ENCODE results near the gene IQCE.
A peak's percentile ranks its signal among the peaks of the same experiment; 100 is the strongest.
"Not testable (repeated sequence)": the region's sequence is repeated elsewhere in the genome, so short reads cannot be mapped to it uniquely, and the experiment has no call there.

The IQCE gene

DNA sequence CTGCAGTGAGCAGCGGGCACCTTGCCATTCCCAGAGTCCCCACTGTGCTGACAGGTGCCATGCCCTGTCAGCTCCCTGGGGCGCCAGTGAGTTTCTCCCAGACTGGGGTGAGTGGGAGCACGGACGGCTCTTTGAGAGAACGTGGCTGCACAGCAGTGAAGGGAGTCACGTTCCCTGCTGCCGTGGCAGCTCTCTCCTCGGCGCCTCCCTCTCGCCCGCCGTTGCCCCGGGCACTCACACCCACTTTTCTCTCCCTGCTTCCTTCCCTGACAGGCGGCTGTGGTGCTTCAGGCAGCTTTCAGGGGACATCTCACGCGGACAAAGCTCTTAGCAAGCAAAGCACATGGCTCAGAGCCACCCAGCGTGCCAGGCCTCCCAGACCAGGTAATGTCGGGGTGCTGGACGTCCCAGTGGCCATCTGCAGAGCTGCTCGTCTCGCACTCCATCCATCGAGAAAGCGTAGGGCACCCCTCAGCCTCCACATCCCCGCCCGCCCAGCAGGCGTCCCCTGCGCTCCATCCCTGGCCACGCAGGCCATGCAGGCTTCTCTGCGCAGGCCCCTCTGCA is 45.9 kb downstream of the IQCE start:
- no peak for DNase-seq

DNA sequence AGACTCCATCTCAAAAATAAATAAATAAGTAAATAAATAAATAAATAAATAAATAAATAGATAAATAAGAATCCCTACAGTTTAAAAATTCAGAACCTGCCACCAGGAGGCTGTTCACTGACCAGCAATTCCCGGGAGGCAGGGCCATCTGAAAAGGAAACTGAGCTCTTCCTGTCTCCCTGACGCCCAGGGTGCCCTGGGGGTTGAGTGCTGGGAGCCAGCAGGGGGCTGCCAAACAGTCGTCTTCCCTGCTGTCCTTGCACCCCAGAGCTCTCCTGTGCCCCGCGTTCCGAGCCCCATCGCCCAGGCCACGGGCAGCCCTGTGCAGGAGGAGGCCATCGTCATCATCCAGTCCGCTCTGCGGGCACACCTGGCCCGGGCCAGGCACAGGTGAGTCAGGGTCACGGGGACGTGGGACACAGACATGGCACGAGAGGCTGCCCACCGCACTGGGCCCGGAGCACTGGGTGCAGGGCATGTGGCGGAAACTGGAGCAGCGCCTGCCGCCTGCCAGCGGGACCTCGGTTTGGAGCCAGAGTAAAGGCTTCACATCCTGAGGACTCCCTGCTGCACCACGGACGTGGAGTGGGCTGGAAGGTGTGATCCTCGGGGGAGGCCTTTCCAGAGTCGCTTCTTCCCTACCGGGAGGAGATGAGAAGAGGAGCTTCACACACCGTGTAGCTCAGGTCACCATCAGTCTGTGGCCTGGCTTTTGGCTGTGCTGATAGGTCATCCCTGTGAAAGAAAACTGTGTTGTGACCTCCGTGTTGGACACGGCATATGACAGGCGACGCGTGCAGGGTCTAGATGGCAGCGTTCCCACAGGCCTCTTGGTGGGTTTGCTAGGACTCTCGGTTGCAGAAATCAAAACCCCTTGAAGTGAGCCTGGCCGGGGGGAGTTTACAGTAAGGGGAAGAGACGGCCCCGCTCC is 47.1 kb downstream of the IQCE start:
- no peak for DNase-seq

DNA sequence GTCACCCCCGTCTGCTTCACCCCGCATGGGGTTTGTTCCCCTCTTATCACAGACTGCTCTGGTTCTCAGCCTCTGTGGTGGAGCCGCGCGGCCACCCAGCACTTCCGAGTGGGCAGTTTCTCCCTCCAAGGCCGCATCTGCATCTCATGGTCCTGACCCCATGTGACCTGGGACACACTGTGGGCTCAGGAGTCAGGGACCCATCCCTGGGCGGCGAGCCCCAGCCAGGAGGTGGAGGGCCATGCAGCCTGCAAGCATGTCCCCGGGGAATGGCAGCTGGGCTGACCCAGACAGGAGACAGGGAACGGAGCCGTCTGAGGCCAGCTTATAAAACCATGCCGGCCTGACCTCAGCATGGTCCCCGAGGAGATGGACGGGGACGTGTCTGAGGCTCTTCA is 47.8 kb downstream of the IQCE start:
- DNase-seq: no peak

DNA sequence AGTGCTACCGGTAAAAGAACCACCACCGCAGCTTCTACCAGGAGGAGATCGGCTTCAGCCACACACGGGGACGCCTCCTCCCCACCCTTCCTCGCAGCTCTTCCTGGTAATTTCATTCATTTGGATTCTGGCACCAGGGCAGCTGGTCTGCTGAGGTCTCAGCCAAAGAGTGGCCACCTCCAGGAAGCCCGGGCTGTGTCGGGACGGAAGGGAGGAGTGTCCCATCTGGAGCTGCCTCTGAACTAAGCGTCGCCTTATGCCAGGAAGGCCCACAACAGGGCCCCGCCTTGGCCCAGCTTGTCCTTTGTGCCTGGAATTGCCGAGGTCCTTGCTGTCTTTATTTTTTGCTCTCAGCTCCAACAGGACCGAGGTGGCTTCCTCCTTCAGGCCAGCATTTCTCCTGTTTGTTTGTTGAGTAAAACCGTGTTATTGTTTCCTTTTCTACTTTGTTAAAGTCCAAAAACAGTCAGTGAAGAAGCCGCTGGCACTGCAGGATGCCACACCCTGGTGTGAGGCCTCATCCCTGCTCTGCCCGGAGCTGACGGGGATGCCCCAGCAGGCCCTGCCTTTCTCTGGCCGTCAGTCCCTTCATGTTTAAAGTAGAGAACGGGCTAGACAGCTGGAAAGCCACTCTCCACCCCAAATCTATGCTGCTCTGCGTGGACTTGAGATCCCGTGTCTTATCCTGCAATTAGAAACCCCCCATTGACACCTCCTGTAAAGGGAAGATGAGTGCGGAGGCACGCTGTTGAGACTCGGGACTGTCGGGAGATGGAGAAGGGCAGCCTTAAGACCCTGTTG is 48.5 kb downstream of the IQCE start:
- no peak for DNase-seq

DNA sequence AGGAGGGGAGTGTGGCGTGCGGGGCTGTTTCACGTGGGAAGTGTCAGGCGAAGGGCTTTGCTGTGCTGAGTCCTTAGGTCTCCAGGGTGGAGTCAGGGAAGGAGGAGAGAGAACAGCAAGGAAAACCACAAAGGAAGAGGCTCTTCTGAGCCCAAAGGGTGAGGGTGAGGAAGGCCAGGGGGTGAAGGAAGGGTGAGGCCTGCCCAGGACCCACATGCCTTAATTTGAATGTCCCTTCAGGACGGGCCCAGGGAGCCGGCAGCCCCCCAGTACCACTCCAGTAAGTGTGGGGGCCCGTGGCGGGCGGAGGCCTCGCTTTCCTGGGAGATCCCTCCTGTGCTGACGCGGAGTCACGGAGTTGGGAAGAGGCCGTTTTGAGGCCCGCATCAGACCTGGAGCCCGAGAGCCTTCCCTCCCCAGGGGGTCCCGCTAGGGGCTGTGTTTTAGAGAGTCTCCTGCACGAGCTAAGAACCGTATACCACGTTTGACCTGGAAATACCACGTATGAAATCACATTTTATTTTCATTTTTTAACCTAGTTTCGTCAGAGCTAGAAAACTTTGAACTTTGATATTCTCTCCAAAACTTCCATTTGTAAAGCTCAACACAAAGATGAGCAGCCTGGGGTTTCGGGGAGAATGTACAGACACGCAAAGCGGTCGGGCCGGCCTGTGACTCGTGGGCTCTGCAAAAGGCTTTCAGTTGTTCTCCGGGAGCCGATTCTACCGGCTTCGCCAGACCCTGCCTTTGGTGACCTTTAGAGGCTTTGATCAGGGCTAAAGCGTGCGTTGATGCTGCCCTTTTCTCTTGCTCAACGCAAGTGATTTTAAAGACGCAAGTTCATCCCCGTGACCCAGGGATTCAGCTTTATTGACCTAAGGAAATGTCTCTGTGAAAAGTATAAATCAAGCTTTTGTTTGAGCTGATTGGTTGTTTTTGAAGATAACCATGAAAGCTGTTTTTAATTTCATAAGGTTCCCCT is 49.4 kb downstream of the IQCE start:
- no peak for DNase-seq

DNA sequence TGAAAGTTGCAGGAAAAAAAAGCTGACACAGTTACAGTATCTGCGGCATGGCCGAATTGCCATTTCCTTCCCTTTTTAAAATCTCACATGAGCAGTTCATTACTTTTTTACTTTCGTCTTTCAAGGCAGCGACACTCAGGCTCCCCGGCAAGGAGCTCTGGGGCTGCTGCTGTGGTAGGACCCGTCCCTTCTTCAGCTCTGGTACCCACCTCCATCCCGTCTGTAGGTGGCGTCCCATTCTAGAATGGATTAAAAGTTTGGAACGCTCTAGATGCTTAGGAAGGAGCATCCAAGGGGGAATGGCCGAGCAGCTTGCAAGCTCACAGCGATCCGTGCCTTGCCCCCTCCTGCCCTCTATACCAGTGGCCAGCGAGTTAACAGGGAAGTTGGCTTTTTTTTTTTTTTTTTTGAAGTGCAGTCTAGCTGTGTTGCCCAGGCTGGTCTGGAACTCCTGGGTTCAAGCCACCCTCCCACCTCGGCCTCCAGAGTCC is 50.2 kb downstream of the IQCE start:
- no peak for DNase-seq

DNA sequence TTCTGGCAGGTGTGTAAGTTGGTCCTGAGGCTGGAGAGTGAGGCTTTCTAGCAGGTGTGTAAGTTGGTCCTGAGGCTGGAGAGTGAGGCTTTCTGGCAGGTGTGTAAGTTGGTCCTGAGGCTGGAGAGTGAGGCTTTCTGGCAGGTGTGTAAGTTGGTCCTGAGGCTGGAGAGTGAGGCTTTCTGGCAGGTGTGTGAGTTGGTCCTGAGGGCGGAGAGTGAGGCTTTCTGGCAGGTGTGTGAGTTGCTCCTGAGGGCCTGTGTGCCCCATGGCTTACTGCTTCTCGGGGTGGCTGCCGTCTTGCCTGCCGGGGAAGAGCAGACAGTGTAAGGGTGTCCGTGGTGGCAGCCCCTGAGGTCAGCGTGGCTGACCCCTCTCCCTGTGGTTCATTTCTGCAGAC is 50.9 kb downstream of the IQCE start:
- not testable (repeated sequence) for DNase-seq

DNA sequence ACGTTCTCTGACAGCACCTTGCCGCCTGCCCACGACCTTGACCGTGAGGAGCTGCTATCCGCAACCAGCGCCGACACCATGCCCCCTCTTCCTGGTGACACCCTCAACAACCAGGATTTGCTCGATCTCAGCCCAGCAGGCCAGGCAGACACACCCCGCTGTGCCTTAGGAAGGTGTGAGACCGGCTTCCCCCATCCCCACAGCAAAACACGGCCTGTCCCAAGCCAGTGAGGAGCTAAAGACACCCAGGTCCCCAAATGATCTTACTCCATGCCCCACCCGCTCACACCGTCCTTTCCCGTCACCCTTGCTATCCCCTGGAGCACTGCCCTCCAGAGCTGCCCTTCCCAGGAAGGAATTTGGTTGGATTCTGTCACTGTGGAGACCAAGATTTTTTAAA is 51.7 kb downstream of the IQCE start:
- DNase-seq: no peak

DNA sequence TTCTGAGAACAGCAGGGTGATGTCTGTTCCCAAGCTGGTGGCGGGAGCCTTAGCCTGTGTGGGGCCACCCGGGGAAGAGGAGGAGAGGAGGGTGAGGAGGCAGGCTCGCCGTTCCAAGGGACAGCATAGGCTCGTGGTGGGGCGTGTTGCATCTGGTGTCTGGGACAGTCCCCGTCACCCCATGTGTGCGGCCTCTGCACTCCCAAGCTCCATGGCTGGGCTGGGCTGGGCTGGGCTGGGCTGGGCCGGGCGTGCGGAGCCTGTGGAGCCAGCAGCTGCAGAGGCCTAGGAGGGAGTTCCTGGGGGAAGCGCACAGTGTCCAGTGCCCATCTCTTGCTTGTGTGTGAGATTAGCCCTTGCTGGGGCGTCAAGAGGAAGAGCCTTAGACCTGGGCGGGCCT is 52.1 kb downstream of the IQCE start:
- DNase-seq: no peak

DNA sequence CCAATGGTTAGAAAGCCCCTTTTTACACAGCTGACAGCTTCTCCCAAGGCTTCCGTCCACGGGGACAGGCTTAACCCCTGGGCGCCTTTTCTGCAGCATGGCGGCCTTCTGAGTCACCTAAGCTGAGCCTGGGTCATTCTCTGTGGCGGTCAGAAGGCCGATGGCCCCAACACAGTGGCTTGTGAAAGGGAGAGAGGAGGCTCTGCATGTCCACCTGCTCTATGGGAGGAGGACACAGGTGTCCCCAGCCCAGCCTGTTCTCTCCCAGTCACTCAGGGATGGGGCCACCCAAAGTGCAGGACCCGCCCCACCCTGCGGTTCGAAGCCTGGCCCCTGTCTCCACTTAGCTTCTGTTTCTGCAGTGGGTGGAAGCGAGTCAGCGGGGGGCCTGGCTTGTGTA is 52.6 kb downstream of the IQCE start:
- DNase-seq: no peak

DNA sequence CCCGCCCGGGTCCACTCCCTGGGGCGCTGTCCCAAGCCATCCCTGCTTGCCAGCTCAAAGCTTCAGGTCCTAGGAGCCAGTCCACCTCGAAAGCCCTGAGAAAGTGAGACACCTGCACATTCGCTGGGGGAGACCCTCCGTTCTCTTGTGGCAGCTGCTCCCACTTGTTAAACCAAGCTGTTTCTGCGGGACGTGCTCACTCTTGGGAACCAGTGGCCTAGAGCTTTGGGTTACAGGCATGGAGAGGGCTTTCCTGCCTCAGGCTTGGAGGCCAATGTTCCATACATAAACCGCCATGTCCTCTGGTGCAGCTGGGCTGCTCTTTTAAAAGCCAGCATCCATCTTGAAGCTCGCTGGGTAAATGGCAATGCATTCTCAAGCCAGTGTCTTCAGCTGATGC is 53.1 kb downstream of the IQCE start:
- DNase-seq: no peak

DNA sequence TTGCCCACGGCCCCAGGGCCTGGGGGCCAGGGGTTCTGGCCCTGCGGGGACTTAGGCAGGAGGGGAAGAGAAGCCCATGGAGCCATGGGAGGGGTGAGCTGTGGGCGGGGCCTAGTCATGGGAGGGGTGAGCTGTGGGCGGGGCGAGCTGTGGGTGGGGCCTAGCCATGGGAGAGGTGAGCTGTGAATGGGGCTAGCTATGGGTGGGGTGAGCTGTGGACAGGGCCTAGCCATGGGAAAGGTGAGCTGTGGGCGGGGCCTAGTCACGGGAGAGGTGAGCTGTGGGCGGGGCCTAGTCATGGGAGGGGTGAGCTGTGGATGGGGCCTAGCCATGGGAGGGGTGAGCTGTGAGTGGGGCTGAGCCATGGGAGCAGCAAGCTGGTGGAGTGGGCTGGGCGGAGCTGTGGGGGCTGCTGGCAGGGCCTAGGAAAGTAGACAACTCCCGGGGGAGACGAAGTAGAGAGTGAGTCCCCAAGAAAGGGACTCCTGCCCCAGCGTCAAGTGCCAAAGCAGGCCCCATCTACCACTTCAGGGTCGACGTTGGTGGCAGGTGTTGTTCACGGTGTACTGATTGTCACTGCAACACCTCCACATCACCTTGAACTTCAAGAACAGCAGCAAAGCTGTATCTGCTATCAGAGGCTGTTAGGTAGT is 53.8 kb downstream of the IQCE start:
- DNase-seq: no peak

DNA sequence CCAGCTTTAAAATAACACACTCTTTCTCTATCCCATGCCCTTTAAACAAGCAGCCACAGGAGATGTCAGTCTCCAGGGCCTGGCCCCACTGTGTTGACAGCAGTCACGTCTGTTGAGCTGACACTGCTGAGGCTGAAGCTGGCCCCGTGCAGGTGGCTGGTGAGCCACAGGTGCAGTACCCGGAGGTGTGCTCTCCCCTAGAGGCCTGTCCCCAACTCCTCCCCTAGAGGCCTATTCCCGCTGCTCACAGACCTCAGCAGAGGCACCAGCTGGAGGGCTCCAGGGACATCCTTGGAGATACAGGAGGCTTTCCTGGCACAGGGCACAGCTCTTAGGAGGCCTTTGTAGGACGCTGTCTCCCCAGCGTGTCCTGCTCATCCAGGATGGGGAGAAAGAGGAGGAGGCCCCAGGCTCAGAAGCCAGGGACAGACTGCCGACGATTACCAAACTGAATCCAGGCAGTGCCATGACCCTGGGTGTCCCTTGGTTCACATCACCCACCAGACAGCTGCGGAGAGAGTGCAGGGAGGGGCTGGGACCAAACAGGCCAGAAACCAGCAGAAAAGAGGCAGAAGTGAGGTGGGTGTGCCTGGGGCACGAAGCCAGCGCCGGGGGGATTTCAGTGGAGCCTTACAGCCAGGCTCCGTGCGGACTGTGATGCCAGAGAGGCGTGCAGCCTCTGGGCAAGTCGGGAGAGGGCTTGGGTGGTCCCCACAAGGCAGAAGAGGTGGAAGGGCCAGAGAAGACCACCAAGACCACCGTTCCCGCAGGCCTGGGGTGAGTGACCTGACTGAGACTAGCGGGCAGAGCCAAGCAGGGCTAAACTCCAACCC is 54.5 kb downstream of the IQCE start:
- DNase-seq: peak; percentile 54

DNA sequence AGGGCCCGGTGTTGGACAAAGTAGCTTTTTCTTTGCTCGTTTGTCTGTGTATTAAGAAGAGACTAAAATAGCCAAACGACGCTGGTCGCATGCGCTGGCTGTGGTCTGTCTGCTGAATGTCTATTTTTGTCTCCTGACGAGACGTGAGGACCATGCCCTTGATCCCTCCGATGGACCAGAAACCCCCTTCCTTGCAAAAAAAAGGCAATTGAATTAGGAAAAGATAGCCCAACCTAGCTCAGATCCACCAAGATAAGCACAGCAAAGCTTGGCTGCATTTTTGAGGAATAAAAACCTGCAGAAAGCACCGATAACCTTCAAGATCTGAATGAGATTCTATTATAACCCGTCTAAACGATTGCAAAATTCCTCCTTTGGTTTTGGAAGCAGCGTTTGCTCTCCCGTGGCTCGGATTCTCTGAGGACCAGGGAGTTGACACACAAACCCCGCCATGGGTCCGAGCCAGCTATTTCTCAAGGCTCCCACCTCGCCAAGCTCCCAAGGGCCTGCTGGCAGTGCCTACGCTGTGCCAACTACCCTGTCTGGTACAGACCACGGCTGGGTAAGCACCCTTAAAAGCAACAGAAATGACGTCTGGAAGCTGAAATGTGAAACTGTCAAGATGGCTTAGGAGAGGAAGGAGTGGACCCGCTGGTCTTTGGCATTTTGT is 55.3 kb downstream of the IQCE start:
- DNase-seq: no peak

DNA sequence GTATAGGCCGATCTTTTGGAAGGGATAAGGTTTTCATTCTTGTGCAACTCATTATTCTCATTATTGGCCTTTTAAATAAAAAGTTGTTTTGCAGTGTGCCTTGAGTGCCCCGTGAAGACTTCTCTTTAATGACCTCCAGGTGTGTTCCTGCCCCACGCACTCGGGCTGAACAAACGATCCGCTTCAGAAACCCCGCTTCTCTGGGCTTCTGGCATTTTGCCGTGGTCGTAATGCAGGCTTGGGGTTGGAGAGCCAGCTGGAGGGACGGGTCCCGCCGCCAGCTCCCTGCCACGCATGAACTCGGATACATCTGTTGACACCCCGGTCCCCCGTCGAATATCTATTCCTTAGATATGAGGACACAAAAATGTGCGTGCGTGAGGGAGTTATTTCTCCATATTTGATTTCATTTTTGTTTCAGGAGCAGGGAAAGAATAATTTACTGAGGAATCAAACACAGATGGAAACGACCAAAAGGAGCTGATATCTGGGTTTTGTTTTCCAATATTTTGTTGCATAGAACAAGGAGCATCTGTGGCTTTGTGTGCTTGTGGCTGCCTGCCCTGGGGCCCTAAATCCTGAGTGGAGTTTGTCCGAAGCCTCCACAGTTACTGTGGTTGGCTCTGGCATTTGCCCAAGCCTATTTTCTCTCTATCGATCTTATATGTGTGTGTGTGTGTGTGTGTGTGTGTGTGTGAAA is 56.0 kb downstream of the IQCE start:
- peak; percentile 45 for DNase-seq

DNA sequence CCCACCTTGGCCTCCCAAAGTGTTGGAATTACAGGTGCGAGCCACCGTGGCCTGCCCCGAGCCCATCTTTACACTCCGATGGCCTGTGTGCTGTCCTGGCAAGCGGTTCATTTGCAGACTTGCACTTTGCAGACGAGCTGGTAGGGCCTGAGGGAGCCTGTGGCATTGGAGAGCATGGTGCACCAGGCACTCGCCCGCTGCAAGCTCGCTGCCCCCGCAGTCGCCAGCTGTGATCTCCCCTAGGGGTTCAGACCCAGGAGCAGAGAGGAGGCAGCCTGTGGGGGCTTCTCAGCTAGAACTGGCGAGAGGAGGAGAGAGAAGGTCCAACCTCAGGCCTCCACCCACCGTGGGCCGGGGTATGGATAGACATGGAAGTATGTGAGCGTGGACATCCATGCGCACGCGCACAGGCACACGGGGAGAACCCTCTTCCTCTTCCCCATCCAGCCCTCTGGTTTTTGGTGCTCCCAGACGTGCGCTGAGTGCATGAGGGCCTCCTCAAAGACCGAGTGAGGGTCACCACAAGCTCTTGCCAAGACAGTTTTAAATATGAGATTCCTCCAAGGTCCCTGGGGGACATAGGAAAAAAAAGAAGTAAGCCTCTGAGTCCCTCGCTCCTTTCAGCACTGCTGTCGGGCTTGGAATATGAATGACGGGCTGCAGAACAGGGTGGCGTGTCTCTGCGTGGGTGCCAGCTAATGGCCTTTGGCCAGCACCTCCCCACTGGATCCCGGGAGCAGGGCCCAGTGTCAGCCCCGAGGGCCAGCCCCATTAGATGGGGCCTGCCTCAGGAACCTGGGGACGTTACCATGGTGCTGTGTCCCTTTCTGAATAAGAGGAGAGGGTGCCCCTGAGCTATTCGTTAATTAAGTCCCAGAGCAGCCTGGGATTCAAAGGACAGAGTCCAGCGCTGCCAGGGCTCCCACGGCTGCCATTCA is 57.9 kb downstream of the IQCE start:
- no peak for DNase-seq

DNA sequence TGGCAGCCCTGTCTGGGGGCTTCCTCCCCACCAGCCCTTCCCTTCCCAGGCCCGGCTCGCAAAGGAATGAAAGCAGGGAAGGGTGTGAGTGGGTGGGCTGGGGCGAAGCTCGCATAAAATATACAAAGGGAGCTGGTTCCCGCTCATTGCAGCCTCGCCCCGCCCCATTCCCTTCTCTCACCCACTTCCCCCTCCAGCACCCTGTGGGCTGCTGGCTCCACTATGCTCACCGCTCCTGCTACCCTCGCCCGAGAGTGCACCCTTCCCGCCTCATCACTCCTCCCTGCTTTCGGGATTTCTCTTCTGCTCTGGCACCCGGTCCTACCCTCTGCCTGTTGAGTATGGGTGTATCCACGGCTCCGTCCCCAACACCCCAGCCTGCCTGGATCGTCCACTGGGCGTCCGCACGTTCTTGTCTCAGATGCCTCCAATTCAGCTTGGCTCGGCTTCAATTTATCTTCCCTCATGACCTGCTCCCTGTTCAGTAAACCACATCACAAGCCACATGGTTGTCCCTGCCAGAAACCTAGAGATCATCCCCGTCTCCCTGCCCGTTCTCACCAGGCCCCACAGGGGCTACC is 58.6 kb downstream of the IQCE start:
- DNase-seq: no peak

DNA sequence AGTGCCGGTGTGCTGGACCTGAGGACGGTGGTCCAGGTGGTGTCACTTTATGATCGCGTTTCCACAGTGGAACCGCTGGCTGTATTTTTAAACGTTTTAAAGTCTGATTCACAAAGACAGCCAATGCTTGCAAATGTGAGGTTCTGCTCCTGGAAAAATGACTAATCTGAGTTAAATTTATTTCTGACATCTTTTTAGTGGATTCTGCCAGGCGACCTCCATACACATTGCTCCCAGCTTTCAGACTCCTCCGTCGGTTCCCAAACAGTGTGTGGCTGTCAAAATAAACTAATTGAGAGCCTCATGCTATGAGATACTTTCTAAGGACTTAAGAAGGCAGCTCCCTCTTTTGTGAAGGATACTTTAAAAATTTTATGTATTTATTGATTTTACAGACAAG is 60.3 kb downstream of the IQCE start:
- DNase-seq: no peak

All from SHP77 treated with DMSO at 0.1 percent for 48 hours (cell line).